Neural cell (in vitro differentiated cells): ENCODE measurements around the gene KLF9. TPM values are rescaled to one million over a fixed set of nuclear protein-coding genes. Genes with fewer than 3 reads are reported as not detected.

Experiments used
- H2AFZ ChIP-seq: fragments of 200-600, 300-800 bp; sonication (generic), shearing (Covaris generic); 2 replicates; pipeline ENCODE4 v1.6.0; 2014; ENCODE audit warnings: low read depth, mild to moderate bottlenecking, antibody characterized with exemption, low read length, moderate library complexity
- H3F3A ChIP-seq: fragments of 200-600 bp; shearing (Covaris generic); 2 replicates; pipeline ENCODE4 v1.6.1; 2016; ENCODE audit warnings: mild to moderate bottlenecking, moderate library complexity, mixed read lengths, antibody characterized with exemption, low read length; ENCODE audit not compliant: insufficient read depth, poor library complexity, severe bottlenecking
- H3K27ac ChIP-seq: fragments of 200-600, 300-800 bp; sonication (generic), shearing (Covaris generic); 2 replicates; pipeline ENCODE4 v1.5.1; 2014; ENCODE audit warnings: mild to moderate bottlenecking, low read length, moderate library complexity
- H3K27me3 ChIP-seq: fragments of 300-800, 200-600 bp; sonication (generic), shearing (Covaris generic); 2 replicates; pipeline ENCODE4 v1.6.0; 2014; ENCODE audit warnings: mild to moderate bottlenecking, low read depth, low read length, moderate library complexity; ENCODE audit not compliant: insufficient read depth
- H3K36me3 ChIP-seq: fragments of 300-800, 200-600 bp; sonication (generic), shearing (Covaris generic); 2 replicates; pipeline ENCODE4 v1.5.1; 2014; ENCODE audit warnings: mild to moderate bottlenecking, antibody characterized with exemption, low read length, moderate library complexity; ENCODE audit not compliant: insufficient read depth
- H3K4me2 ChIP-seq: fragments of 300-800, 200-600 bp; sonication (generic), shearing (Covaris generic); 2 replicates; pipeline ENCODE4 v1.6.0; 2014; ENCODE audit warnings: mild to moderate bottlenecking, low read length
- H3K4me3 ChIP-seq: fragments of 300-800, 200-600 bp; sonication (generic), shearing (Covaris generic); 2 replicates; pipeline ENCODE4 v1.5.1; 2014; ENCODE audit warnings: mild to moderate bottlenecking, low read length, moderate library complexity
- H3K79me2 ChIP-seq: fragments of 200-600 bp; shearing (Covaris generic); replicated peaks from 2 replicates; pipeline ENCODE4 v1.6.0; 2014; ENCODE audit warnings: mild to moderate bottlenecking, low read length, moderate library complexity; ENCODE audit not compliant: insufficient read depth
- H3K9ac ChIP-seq: fragments of 300-800, 200-600 bp; sonication (generic), shearing (Covaris generic); 2 replicates; pipeline ENCODE4 v1.6.1; 2016; ENCODE audit warnings: mild to moderate bottlenecking, low read length, mixed read lengths
- H3K9me2 ChIP-seq: fragments of 200-600 bp; shearing (Covaris generic); 2 replicates; pipeline ENCODE4 v1.6.1; 2016; ENCODE audit warnings: mild to moderate bottlenecking, low read length, mixed read lengths; ENCODE audit not compliant: insufficient read depth
- H3K9me3 ChIP-seq: fragments of 200-600, 300-800 bp; sonication (generic), shearing (Covaris generic); 2 replicates; pipeline ENCODE4 v1.6.1; 2016; ENCODE audit warnings: mild to moderate bottlenecking, mixed run types, low read length, moderate library complexity, mixed read lengths
- H4K20me1 ChIP-seq: fragments of 200-600 bp; shearing (Covaris generic); 2 replicates; pipeline ENCODE4 v1.6.1; 2016; ENCODE audit warnings: mild to moderate bottlenecking, mixed run types; ENCODE audit not compliant: insufficient read depth
- CTCF ChIP-seq: fragments of 450-650 bp; IDR thresholded peaks from 2 replicates; pipeline ENCODE4 v1.5.1; 2014; ENCODE audit warnings: antibody characterized with exemption, mild to moderate bottlenecking, moderate library complexity; ENCODE audit not compliant: poor library complexity, severe bottlenecking
- EP300 ChIP-seq: fragments of 450-650 bp; conservative IDR thresholded peaks from 2 replicates; pipeline ENCODE4 v1.6.1; 2014; ENCODE audit warnings: antibody characterized with exemption, mild to moderate bottlenecking, moderate library complexity; ENCODE audit not compliant: poor library complexity, severe bottlenecking
- EZH2 ChIP-seq: fragments of 200-600, 300-800 bp; shearing (Covaris generic), sonication (generic); IDR thresholded peaks from 2 replicates; pipeline ENCODE4 v1.6.1; 2014; ENCODE audit warnings: antibody characterized with exemption, low read length, borderline replicate concordance, mild to moderate bottlenecking; ENCODE audit not compliant: insufficient read depth, poor library complexity, severe bottlenecking
- MXI1 ChIP-seq: fragments of 450-650 bp; conservative IDR thresholded peaks from 2 replicates; pipeline ENCODE4 v1.6.1; 2014; ENCODE audit warnings: antibody characterized with exemption, mild to moderate bottlenecking; ENCODE audit not compliant: poor library complexity, severe bottlenecking
- POLR2AphosphoS5 ChIP-seq: IDR thresholded peaks from 2 replicates; pipeline ENCODE4 v1.6.1; 2012
- RAD21 ChIP-seq: fragments of 450-650 bp; conservative IDR thresholded peaks from 2 replicates; pipeline ENCODE4 v1.6.1; 2014; ENCODE audit warnings: antibody characterized with exemption, mild to moderate bottlenecking, moderate library complexity
- REST ChIP-seq: IDR thresholded peaks from 2 replicates; pipeline ENCODE4 v1.6.1; 2012; ENCODE audit warnings: borderline replicate concordance
- SMC3 ChIP-seq: fragments of 450-650 bp; conservative IDR thresholded peaks from 2 replicates; pipeline ENCODE4 v1.6.1; 2014; ENCODE audit warnings: antibody characterized with exemption, mild to moderate bottlenecking, moderate library complexity; ENCODE audit not compliant: poor library complexity
- TAF1 ChIP-seq: IDR thresholded peaks from 2 replicates; pipeline ENCODE4 v1.6.1; 2012; ENCODE audit warnings: low read depth
- polyA plus RNA-seq: library from polyadenylated mRNA; depleted of rRNA; stranded (reverse); fragments of >200 nt; gene quantifications from 2 replicates; pipeline ENCODE4 v1.2.3, GENCODE V29; 2014

The KLF9 gene
- polyA plus RNA-seq, 1 donor from 2014 or later = 0.11 TPM

GRCh38 chr9:70439991-70440706 is 25.7 kb upstream of the KLF9 start:
- Histone ChIP-seq H2AFZ (no peak overlapping the region), H3K36me3 (no peaks in the 10 kb centered on the region), H3K27ac (no peak overlapping the region), H3K4me3 (no peak overlapping the region), H3K27me3 (no peaks in the 10 kb centered on the region), H3K9me2 (no peaks in the 10 kb centered on the region), H3K9me3 (no peaks in the 10 kb centered on the region), H3K4me2 (no peak overlapping the region), H3K79me2 (no peaks in the 10 kb centered on the region), H4K20me1 (no peaks in the 10 kb centered on the region), H3F3A (no peaks in the 10 kb centered on the region), H3K9ac (no peak overlapping the region)
- no peak for TF ChIP-seq RAD21

GRCh38 chr9:70438341-70438928 is 24.0 kb upstream of the KLF9 start:
- Histone ChIP-seq H3K4me2 (no peak overlapping the region), H3K27me3 (no peaks in the 10 kb centered on the region), H3K9ac (no peak overlapping the region), H3K4me3 (no peak overlapping the region), H3K9me2 (no peaks in the 10 kb centered on the region), H3K9me3 (no peaks in the 10 kb centered on the region), H3K79me2 (no peaks in the 10 kb centered on the region), H4K20me1 (no peaks in the 10 kb centered on the region), H3K36me3 (no peaks in the 10 kb centered on the region), H3F3A (no peaks in the 10 kb centered on the region), H3K27ac (no peak overlapping the region), H2AFZ (no peak overlapping the region)
- no peak for TF ChIP-seq TAF1
- TF ChIP-seq RAD21 = no peak
- TF ChIP-seq CTCF = no peak
- no peak for TF ChIP-seq MXI1
- no peak for TF ChIP-seq REST
- no peak for TF ChIP-seq SMC3
- no peak for TF ChIP-seq EP300
- TF ChIP-seq EZH2 = no peak
- TF ChIP-seq POLR2AphosphoS5 = no peak
